SH-SY5Y (cell line): ENCODE results near the gene CDIPT.

ENCODE experiments used
- GATA2 ChIP-seq: IDR thresholded peaks from 2 replicates; pipeline ENCODE4 v1.6.1; 2011; ENCODE audit warnings: mild to moderate bottlenecking, low read depth, low read length
- GATA3 ChIP-seq: IDR thresholded peaks from 2 replicates; pipeline ENCODE4 v1.6.1; 2011; ENCODE audit warnings: low read depth, mild to moderate bottlenecking, low read length, moderate library complexity

DNA sequence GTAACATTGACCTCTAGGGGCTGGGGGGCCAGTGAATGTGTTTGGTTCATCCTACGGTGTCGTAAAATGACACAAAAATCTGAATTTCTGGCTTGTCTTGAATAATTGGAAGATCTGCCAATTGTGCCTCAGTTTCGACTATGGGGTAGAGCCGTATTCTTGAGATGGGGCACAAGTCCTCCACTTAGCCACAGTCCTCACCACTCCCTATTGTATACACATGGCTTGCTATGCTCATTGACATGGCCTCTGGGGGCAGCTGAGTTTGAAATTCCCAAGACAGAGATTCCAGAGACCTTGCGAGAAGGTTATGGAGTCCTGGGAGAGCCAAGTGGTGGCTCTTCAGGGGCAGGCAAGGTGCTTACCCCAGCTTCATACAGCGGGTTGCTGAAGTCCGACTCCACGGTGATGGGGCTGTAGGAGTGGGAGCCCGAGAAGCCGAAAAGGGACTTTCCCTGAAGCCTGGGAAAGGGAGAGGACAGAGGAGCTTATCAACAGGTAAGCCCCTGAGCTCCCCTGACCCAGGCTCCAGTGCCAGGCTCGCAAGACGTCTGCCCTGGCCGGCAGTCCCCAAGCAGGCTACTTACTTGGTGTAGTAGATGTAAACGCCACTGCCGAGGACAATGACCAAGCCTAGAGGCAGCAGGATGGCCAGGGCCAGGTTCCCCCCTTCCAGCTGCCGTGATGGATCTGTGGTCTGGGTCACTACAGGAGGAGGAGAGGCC is 9.0 kb upstream of the CDIPT start:
- no peak for TF ChIP-seq GATA2
- TF ChIP-seq GATA3, result no peak
